Endothelial cell (in vitro differentiated cells): ENCODE results near the gene ASGR1. TPM values are rescaled to one million over a fixed set of nuclear protein-coding genes. Genes with fewer than 3 reads are reported as not detected.

Experiments
- DNase-seq: peaks from one replicate; pipeline ENCODE4 v3.0.0; 2021; ENCODE audit warnings: low spot score
- H3K27ac Mint-ChIP-seq: one replicate; pipeline ENCODE4 v1.8.0; 2021; ENCODE audit warnings: mixed read lengths, inconsistent platforms; ENCODE audit not compliant: unreplicated experiment
- H3K27me3 Mint-ChIP-seq: one replicate; pipeline ENCODE4 v1.8.0; 2021; ENCODE audit warnings: mild to moderate bottlenecking, moderate library complexity, mixed read lengths, inconsistent platforms; ENCODE audit not compliant: unreplicated experiment
- H3K36me3 Mint-ChIP-seq: one replicate; pipeline ENCODE4 v1.8.0; 2021; ENCODE audit warnings: mild to moderate bottlenecking, low read depth, mixed read lengths, inconsistent platforms; ENCODE audit not compliant: unreplicated experiment
- H3K4me1 Mint-ChIP-seq: one replicate; pipeline ENCODE4 v1.8.0; 2021; ENCODE audit warnings: mild to moderate bottlenecking, mixed read lengths, inconsistent platforms; ENCODE audit not compliant: unreplicated experiment
- H3K4me3 Mint-ChIP-seq: one replicate; pipeline ENCODE4 v1.8.0; 2021; ENCODE audit warnings: mild to moderate bottlenecking, mixed read lengths, inconsistent platforms; ENCODE audit not compliant: unreplicated experiment
- H3K9me3 Mint-ChIP-seq: one replicate; pipeline ENCODE4 v1.8.0; 2021; ENCODE audit warnings: mixed read lengths, inconsistent platforms; ENCODE audit not compliant: unreplicated experiment
- total RNA-seq: library from RNA; stranded (reverse); fragmentation: NEBNext Ultra II Directional; extraction: Animal tissue kit (Norgen Biotek cat#: 25700); gene quantifications from one replicate; pipeline ENCODE4 v1.2.1, GENCODE V29; 2021; ENCODE audit not compliant: unreplicated experiment
- TF ChIP-seq, protein P1 (sequence below): fragments of 200-600 bp; sonication (generic); IDR thresholded peaks from one replicate; pipeline ENCODE4 v1.5.0; 2021; ENCODE audit warnings: antibody characterized with exemption; ENCODE audit not compliant: unreplicated experiment

Gene ASGR1
- total RNA-seq, 1 donor from 2014 or later: 23.9 TPM

DNA sequence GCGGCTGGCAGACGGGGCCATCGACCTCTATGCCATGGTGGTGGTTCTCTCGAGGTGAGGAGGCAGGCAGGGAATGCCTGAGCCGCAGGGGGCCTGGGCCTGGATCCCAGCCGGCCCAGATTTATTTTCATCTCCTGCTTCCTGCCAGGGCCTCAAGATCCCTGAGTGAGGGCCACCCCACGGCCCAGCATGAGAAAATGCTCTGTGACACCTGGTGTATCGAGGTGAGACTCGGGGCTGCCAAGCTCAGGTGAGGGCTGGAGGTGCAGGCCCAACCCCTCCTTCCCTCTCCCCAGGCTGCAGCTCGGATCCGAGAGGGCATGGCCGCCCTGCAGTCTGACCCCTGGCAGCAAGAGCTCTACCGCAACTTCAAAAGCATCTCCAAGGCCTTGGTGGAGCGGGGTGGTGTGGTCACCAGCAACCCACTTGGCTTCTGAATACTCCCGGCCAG, 45.5 kb upstream of the ASGR1 start:
- peaks cover 40% of the 10 kb centered on the region for H3K36me3 Mint-ChIP-seq
- no peaks in the 10 kb centered on the region for H3K9me3 Mint-ChIP-seq
- TF ChIP-seq, protein P1, sequence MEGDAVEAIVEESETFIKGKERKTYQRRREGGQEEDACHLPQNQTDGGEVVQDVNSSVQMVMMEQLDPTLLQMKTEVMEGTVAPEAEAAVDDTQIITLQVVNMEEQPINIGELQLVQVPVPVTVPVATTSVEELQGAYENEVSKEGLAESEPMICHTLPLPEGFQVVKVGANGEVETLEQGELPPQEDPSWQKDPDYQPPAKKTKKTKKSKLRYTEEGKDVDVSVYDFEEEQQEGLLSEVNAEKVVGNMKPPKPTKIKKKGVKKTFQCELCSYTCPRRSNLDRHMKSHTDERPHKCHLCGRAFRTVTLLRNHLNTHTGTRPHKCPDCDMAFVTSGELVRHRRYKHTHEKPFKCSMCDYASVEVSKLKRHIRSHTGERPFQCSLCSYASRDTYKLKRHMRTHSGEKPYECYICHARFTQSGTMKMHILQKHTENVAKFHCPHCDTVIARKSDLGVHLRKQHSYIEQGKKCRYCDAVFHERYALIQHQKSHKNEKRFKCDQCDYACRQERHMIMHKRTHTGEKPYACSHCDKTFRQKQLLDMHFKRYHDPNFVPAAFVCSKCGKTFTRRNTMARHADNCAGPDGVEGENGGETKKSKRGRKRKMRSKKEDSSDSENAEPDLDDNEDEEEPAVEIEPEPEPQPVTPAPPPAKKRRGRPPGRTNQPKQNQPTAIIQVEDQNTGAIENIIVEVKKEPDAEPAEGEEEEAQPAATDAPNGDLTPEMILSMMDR: no peak
- H3K4me1 Mint-ChIP-seq: peaks cover 15% of the 10 kb centered on the region
- H3K27ac Mint-ChIP-seq: no peak overlapping the region
- no peak overlapping the region for H3K4me3 Mint-ChIP-seq
- peaks cover 24% of the 10 kb centered on the region for H3K27me3 Mint-ChIP-seq
- no peak for DNase-seq

- TF ChIP-seq, protein P1: no peak
- H3K4me3 Mint-ChIP-seq: peak overlapping the region; percentile 73
- peak overlapping the region; percentile 19 for H3K27ac Mint-ChIP-seq
- DNase-seq: no peak
- peaks cover 35% of the 10 kb centered on the region for H3K36me3 Mint-ChIP-seq
- H3K27me3 Mint-ChIP-seq: peaks cover 28% of the 10 kb centered on the region
- H3K9me3 Mint-ChIP-seq: no peaks in the 10 kb centered on the region
- peaks cover 19% of the 10 kb centered on the region for H3K4me1 Mint-ChIP-seq
Measured at GRCh38 chr17:7224110-7224509, 44.9 kb upstream of the ASGR1 start.

- Mint-ChIP-seq H3K9me3 (no peaks in the 10 kb centered on the region), H3K27ac (no peak overlapping the region), H3K4me1 (peaks cover 23% of the 10 kb centered on the region), H3K36me3 (peaks cover 28% of the 10 kb centered on the region), H3K4me3 (peak overlapping the region; percentile 73), H3K27me3 (peaks cover 35% of the 10 kb centered on the region)
- TF ChIP-seq, protein P1: no peak
- DNase-seq: no peak
Measured at GRCh38 chr17:7223375-7223774, 44.2 kb upstream of the ASGR1 start.

DNA sequence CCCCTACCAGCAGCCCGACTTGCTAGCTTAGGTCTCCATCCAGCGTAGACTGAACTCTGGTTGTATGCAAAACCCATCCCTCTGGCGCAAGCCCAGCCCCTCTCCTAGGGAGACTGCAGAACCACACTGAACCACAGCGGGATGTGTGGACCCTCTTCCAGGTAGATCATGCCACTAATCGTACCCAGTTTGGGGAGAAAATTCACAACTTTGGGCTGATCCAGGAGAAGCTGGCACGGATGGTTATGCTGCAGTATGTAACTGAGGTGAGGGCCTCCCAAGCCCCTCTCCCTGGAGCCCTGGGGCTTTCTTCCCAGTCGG, 43.8 kb upstream of the ASGR1 start:
- peaks cover 27% of the 10 kb centered on the region for H3K4me1 Mint-ChIP-seq
- peaks cover 24% of the 10 kb centered on the region for H3K36me3 Mint-ChIP-seq
- TF ChIP-seq, protein P1: no peak
- no peak overlapping the region for H3K4me3 Mint-ChIP-seq
- H3K27me3 Mint-ChIP-seq: peaks cover 37% of the 10 kb centered on the region
- no peaks in the 10 kb centered on the region for H3K9me3 Mint-ChIP-seq
- H3K27ac Mint-ChIP-seq: no peak overlapping the region
- no peak for DNase-seq

DNA sequence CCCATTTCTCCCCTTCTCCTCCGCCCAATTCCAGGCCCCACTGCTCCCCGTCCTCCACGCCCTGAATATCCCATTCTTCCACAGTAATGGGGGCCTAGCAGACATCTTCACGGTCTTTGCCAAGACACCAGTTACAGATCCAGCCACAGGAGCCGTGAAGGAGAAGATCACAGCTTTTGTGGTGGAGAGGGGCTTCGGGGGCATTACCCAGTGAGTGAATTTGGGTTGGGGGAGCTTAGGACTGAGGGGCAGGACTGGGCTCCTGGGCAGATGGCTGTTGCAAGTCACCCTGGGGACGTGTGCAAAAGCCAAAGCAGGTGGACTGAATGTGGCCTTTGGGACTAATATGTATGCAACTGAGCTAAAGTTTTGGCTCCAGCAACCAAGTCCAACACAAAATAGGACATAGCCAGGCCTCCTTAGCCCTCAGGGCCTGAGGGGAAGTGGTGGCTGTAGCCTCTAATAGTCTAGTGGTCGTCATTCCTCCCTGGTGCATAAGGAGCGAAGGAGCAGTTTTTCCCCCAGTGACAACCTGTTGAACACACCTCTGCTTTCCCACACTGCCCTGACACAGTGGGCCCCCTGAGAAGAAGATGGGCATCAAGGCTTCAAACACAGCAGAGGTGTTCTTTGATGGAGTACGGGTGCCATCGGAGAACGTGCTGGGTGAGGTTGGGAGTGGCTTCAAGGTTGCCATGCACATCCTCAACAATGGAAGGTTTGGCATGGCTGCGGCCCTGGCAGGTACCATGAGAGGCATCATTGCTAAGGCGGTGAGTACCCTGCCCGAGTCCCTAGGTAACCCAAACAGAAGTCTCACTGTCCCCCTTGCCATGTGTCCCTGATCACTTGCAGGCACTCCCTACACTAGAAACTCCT, 43.2 kb upstream of the ASGR1 start:
- peak overlapping the region; percentile 36 for H3K27ac Mint-ChIP-seq
- H3K4me3 Mint-ChIP-seq: peak overlapping the region; percentile 95
- DNase-seq: no peak
- H3K4me1 Mint-ChIP-seq: peaks cover 32% of the 10 kb centered on the region
- TF ChIP-seq, protein P1: no peak
- H3K9me3 Mint-ChIP-seq: no peaks in the 10 kb centered on the region
- peaks cover 37% of the 10 kb centered on the region for H3K27me3 Mint-ChIP-seq
- H3K36me3 Mint-ChIP-seq: peaks cover 21% of the 10 kb centered on the region
